Measurements from ENCODE around the gene ZSWIM3. TPM values are rescaled to one million over a fixed set of nuclear protein-coding genes. Genes with fewer than 3 reads are reported as not detected.

ZSWIM3 gene
- total and polyA plus RNA-seq, 2 of the 13 experiments (the other 11 are each of a cell fraction or from before 2014, with no cell fraction given) = 5.2 to 5.8 TPM

GRCh38 chr20:45826381-45827019, 30.9 kb upstream of the ZSWIM3 start (continued):
- TF ChIP-seq ZBTB46 (CRISPR knock-in tag; IDR thresholded peaks at IDR 0.05; ENCODE audit: borderline replicate concordance) (no peak), ARID2 (CRISPR knock-in tag; IDR thresholded peaks at IDR 0.05; ENCODE audit: borderline replicate concordance) (no peak), ZNF501 (CRISPR knock-in tag; IDR thresholded peaks at IDR 0.05) (peak; percentile 51; the same call in 1 of the 2 replicates), ZFY (CRISPR knock-in tag; IDR thresholded peaks at IDR 0.05) (peak; percentile 49), ZNF609 (CRISPR knock-in tag; IDR thresholded peaks at IDR 0.05; ENCODE audit: borderline replicate concordance) (no peak), ZFP82 (CRISPR knock-in tag; IDR thresholded peaks at IDR 0.05; ENCODE audit: borderline replicate concordance) (no peak), ZNF605 (CRISPR knock-in tag; IDR thresholded peaks at IDR 0.05) (0 out of 2 replicates have a peak, but pooled peaks have one; percentile 61), KDM2A (CRISPR knock-in tag; IDR thresholded peaks at IDR 0.05; ENCODE audit: borderline replicate concordance, low read depth) (peak; percentile 40; the same call in 1 of the 2 replicates), PHF8 (CRISPR knock-in tag; IDR thresholded peaks at IDR 0.05) (0 out of 2 replicates have a peak, but pooled peaks have one; percentile 36), YEATS2 (CRISPR knock-in tag; IDR thresholded peaks at IDR 0.05; ENCODE audit: borderline replicate concordance) (peak; percentile 50; the same call in 1 of the 2 replicates), HMG20B (CRISPR knock-in tag; conservative IDR thresholded peaks at IDR 0.05) (no peak), NFKB2 (CRISPR knock-in tag; IDR thresholded peaks at IDR 0.05; ENCODE audit: borderline replicate concordance) (peak; percentile 87; the same call in 1 of the 2 replicates), ZNF629 (CRISPR knock-in tag; conservative IDR thresholded peaks at IDR 0.05) (no peak), KLF6 (CRISPR knock-in tag; IDR thresholded peaks at IDR 0.05) (0 out of 2 replicates have a peak, but pooled peaks have one; percentile 55), SIX4 (CRISPR knock-in tag; IDR thresholded peaks at IDR 0.05) (0 out of 2 replicates have a peak, but pooled peaks have one; percentile 14), ATF5 (CRISPR knock-in tag; IDR thresholded peaks at IDR 0.05; ENCODE audit: low read depth) (no peak), MEF2D (CRISPR knock-in tag; IDR thresholded peaks at IDR 0.05) (0 out of 2 replicates have a peak, but pooled peaks have one; percentile 19), THAP11 (CRISPR knock-in tag; IDR thresholded peaks at IDR 0.05) (peak; percentile 18; the same call in 1 of the 2 replicates), TBP (CRISPR knock-in tag; IDR thresholded peaks at IDR 0.05) (no peak), SP1 (IDR thresholded peaks at IDR 0.05) (no peak), SP1 (CRISPR knock-in tag; IDR thresholded peaks at IDR 0.05) (no peak), KDM3A (CRISPR knock-in tag; IDR thresholded peaks at IDR 0.05; ENCODE audit: low read depth) (no peak), KLF11 (CRISPR knock-in tag; IDR thresholded peaks at IDR 0.05) (no peak), MLX (CRISPR knock-in tag; IDR thresholded peaks at IDR 0.05) (no peak)

All from HepG2 (cell line).